ENCODE data around the gene HJURP.

Gene HJURP

DNA sequence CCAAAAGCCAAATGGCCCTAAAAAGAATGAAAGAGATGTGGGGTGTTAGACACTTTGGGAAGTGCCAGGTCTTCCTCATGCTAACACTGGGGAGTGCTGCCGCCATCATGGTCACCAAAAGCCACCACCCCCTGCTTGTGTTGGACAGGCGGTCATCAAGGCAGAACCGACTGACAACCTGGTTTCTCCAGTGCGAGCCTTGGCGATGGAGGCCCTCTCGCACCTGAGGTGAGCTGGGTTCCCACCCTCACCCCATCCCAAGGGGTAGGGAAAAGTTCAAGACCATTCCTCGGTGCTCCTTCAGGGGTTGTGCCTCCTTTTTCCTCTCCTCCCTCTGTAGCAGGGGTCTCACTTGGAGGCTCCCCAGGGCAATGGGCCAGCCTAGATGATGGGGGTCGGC is 42.6 kb downstream of the HJURP start:
- DNase-seq = no peak

DNA sequence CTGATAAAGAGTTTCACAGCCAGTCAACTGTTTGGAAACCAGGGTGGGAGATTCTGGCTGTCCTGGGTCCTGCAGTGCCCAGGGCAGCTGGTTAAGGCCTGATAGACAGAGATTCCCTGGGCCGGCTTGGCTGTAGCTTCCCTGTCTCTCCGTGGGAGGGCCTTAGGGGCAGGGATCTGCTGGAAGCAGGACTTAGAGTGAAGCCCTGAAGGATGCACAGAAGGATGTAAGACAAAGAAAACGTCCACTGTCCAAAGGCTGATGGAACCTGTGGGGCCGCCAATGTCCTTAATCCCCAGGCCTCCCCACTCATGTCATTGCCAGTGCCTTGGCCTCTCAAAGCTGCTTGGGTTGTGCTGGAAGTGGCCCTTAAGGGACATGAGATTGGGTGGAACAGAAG is 43.2 kb downstream of the HJURP start:
- no peak for DNase-seq

DNA sequence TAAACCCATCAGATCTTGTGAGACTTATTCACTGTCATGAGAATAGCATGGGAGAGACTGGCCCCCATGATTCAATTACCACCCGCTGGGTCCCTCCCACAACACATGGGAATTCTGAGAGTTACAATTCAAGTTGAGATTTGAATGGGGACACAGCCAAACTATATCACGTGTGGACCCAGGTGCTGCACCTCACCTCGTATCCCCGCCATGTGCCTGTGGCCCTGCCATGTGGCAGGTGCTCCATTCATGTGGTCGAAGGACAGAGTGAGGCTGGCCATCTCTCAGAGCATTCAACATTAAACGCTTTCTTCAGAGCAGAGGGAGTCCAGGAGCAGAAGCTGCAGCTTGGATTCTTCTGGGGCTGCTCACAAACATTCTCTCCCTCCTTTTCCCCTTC is 44.0 kb downstream of the HJURP start:
- no peak for DNase-seq

DNA sequence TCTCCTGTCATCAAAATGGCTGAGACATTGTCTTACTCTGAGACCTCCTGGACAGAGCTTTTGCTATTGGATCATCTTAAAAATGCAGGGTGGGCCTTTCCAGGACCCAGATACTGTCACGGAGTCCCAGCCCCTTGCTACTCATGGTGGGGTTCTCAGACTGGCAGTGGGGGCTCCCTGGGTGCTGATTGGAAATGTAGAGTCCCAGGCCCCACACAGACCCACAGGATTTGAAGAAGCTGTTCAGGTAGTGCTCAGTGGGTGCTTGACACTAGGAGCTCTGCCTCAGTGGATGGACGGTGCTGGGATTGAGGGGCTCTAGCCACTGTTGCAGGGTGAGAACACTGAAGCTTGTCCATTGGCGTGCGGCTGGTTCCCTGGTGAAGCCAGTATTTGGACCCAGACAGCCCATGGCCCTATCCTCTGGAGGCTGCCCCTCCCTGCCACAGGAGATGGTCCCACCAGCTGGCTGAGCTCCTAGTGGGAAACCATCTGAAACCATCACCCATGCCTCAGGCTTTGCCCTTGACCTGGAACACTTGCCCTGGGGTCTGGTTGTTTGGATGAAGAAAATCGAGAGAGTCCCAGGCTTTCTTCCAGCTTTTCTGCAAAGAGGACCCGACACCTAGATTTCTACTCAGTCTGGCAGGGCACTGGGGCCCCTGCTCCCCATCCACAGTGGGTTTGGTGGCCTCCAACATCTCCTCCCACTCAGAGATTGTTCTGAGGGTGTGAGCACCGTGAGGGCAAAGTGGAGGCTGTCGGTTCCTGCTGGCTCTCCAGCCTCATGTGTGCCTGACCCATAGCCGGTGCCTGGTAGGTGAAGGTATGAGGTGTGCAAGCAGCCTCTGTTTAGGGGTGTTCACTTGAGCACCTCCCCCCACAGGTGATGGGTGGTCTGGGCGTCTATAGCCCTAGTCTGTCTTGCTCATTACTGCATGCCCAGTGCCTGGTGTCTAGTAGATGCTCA is 46.1 kb downstream of the HJURP start:
- no peak for DNase-seq

DNA sequence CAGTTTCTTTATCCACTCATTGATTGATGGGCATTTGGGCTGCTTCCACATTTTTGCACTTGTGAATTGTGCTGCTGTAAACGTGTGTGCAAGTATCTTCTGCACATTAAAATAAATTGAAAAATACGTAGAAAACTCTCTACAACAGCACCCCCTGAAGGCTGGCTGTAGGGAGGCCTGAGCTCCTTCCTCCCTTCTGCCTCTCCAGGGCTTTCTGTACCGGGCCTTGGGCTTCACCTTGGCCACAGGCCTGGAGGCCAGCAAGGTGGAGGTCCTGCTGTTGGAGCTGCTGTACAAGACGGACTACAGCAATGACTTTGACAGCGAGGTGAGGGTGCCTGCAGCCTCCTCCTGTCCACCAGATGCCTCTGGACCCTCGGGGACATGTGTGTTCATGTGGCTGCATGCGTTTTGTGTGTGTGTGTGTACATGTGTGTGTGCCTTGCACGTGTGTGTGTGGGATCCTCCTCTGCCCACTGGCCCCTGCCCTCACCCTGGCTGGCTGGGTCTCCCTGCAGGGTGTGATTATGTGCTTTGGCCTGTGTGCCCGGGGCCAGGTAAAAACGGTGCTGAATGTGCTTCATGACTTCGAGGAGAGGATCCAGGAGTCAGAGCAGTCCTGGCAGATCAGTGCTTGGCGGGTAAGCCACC is 47.0 kb downstream of the HJURP start:
- DNase-seq = no peak

DNA sequence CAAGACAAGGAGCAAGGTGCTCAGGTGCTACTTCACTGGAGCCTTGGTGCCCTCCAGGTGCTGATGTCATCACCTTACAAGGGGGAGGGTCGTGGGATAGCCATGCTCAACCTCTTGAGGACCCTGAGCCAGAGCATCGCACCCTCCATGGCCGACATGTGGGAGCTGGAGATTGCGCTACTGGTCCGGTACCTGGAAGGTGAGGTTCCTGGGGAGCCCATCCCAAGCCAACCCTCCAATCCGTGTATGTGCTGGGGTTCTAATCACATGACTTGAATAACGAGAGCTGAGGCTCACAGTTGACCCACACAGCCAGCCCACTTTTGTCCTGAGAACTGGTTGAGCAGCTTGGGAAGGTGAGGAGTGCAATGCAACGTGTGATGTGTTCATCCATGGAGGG is 50.3 kb downstream of the HJURP start:
- no peak for DNase-seq

DNA sequence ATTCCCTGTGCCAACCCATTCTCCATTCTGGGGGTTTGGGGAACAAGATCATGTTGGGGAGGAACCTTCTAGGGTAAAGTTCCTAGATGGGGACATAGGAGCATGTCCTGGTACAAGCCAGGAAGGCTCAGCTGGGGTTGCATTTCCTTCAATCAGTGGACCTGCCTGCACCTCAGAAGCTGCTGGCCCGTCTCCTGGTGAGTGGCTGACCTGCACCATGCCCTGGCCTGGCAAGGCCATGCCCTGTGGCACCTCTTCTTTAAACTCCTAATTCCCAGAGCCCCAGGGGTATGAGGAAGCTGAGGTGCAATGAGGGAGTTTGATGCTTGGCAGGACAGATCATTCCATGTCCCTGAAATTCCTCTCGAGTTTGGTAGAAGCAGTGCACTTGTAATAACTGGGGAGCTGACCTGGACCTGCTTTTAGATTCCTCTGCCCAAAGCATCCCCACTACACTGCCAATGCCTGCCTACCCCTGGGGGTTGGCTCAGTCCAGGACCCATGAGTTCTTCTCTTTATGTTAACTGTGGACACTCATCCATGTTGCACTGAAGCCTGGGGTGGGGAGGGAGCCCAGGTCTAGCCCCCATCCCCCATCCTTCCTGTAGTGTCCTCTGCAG is 50.9 kb downstream of the HJURP start:
- DNase-seq = no peak

DNA sequence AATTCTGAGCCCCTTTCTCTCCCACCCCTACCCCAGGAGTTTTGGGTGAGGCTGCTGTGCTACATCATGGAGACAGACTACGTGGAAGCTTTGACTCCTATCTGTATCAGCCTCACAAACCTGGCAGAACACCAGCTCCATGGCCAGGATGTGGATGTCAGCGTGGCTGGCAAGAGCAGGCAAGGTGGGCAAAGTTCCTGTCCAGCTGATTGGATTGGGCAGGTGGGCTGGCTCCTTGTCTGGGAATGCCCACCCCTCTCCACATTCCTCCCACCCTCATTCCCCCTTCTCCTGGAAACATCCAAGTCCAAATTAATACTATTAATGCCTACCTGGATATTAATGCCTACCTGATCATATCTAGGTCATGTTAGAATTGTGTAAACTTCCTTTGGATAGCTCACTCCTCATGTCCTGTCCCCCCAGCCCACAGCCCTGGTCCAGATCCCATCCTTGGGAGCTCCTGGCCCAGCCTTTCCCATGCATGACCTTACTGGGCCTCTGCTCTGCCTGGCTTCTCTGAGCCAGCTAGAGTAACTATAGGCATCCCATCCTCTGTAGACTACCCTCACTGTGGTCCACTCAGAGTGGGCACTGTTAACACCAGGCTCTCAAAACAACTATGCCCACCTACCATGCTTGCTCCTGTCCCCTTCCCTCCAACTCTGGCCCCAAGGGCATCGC is 52.1 kb downstream of the HJURP start:
- no peak for DNase-seq

DNA sequence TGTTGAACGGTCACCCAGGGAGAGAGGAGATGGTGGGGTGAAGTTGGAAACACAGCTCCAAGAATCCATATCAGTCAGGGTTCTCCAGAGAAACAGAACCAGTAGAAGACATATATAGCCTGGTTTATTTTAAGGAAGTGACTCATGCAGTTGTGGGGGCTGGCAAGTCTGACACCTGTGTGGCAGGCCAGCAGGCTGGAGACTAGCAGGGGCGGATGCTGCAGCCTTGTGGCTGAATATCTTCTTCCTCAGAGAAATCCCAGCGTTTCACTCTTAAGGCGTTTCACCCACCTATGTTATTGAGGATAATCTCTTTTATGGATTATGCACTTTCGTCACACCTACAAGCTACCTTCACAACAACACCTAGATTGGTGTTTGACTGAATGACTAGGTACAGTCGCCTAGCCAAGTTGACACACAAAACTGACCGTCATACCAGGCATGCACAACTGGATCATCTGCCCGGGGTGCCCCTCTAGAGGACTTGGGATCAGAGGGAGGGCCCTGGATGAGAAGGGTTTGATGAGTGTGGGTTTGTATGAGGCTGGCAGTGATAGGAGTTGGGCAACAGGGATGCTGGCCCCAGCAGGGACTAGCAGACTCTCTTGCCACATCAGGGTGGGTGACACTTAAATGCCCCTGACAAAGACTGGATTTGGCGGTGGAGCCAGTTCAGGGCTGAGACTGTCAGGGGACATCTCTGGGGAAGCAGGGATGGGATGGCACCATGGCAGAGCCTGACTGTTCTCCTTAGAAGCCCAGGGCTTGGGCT is 52.8 kb downstream of the HJURP start:
- no peak for DNase-seq

DNA sequence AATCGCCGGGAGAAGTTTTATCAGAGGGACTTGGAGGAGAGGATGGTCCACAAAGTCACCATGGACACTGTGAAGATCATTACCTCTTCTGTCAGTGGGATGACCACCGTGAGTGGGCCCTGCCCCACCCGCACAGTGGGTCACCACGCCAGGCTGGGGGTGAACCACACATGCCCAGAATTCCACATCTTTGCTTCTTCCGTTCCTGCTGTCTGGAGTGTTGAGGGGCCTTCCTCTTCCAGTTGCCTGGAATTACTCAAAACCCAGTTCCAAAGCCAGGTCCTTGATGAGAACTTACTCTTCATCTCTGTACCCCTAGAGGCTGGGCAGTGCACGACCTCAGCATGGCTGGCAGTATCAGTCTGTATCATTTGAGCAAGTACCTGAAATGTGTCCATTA is 54.1 kb downstream of the HJURP start:
- no peak for DNase-seq

DNA sequence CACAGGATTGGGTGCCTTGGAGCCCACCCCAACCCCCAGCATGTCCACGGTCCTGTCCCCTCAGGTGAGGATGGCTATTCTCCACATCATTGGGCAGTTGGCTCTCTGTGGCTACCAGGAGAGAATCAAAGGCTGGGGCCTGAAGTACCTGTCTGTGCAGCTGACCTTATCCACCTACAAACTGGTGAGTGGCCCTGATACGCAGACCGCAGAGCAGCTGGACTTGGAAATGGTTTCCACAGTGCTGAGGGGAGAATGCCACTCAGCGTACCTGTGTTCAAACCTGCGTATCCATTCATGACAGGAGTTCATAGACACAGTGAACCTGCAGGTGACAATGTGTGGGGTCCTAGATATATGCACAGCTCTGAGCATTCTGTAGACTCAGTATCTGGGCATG is 54.6 kb downstream of the HJURP start:
- no peak for DNase-seq

DNA sequence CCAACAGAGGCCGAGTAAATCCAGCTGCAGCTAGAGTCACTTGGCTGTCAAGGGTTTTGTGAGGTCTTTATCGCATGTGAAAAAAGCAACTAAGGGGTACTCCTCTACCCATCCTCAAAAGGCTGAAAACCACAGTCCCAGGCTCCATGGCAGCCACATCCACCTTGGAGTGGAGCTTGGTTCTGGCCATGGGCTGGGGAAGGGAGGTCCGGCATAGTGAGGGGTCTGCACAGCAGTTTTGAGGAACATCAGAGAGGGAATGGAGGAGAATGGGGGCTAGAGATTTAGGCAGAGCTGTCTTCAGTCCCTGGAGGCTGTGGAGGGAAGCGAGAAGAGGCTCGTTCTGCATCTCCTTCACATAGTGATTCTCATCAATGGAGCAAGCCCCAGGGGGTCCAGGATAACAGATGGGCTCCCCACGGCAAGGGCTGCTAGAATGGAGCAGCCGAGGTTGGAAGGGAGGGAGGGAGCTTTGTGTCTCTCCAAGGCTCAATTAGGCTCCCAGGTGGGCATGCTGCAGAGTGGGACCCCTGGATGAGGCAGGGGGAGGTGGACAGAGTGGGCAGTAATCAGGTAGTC is 55.2 kb downstream of the HJURP start:
- no peak for DNase-seq

DNA sequence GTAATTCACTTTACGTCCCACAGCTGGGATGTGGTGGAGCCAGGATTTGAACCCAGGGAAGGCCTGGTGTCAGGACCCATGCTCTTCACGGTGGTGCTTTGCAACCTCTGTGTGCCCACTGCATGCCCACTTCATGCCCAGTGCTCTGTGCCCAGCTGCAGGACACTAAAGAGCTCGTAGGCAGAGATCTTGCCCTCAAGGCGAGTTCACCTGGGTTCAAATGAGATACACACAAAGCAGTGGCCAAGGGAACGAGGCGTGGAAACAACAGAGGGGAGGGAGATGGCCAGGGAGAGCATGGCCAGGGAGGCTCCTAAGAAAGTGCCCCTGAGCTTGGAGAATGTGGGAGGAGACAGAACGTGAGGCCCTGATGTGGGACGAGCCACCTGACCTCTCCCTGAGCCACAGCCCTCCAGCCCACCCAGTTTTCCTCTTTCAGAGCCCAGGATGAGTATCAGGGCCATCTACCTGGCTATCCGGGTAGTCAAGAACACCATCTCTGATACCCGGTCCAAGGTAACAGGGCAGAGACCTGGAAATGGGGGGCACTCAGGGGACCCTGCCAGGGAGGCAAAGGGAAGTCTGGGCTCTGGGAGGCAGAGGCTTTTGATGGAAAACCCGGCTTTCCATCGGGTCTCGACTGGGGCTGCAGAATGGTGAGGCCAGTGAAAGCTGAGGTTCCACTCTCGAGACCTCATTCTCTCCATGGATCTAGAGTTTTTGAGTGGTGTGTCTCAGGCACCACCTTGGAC is 55.8 kb downstream of the HJURP start:
- DNase-seq = no peak

DNA sequence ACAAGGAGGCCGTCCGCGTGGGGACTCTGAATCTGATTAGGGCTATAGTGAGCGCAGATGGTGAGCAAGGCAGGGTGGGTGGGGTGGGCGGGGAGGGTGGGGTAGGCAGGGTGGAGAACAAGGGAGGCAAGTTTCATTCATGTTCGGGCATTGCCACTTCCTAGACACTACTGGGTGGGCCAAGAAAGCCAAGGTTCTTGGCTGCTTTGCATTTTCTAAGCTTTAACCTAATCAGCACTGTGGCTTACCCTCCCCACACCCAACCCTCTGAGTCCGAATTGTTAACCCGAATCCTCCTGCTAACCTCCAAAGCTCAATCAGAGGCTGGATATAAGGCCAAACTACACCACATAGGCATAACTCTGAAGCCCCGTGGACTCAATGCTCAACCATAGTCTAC is 58.1 kb downstream of the HJURP start:
- DNase-seq = no peak

DNA sequence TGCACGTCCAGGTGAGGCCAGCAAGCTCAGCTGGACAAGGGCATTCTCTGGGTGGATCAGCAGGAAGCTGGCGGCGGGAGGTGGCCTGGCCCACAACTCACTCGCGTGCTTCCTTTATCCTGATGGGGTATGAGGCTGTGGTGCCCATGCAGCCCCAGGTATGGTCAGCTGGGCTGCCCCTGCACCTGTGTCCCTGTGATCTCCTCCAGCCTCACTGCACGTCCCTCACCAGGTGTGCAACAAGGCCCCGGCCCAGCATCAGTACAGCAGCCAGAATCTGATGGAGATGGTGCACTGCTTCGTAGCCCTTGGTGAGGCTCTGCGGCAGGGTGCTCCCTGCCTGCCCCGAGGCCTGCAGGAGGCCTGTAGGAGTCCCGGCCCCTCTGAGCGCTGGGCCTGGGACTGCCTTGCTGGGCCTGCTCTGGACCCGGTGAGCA is 58.6 kb downstream of the HJURP start:
- DNase-seq = no peak

DNA sequence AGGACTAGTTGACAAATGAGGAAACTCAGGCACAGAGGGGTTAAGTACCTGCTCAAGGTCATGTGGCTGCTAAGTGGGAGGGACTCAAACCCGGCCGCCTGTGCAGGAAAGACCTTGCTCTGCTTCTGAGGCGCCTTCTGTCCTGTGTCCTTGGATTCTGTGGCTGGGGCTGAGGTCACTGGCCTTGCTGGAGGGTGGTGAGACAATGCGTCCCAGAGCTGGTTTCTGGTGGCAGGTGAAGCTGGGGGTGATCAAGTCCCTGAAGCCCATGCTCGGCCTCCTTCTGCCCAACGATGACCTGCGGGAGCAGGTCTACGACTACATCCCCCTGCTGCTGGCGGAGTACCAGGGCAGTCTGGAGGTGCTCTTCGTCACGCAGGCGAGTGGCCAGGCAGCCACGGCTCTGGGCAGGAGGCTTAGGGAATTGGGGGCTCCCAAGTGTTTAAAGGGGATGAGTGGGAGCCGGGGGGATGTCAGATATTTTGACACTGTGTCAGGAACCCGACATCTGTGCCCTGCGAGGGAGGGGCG is 60.1 kb downstream of the HJURP start:
- DNase-seq = no peak

DNA sequence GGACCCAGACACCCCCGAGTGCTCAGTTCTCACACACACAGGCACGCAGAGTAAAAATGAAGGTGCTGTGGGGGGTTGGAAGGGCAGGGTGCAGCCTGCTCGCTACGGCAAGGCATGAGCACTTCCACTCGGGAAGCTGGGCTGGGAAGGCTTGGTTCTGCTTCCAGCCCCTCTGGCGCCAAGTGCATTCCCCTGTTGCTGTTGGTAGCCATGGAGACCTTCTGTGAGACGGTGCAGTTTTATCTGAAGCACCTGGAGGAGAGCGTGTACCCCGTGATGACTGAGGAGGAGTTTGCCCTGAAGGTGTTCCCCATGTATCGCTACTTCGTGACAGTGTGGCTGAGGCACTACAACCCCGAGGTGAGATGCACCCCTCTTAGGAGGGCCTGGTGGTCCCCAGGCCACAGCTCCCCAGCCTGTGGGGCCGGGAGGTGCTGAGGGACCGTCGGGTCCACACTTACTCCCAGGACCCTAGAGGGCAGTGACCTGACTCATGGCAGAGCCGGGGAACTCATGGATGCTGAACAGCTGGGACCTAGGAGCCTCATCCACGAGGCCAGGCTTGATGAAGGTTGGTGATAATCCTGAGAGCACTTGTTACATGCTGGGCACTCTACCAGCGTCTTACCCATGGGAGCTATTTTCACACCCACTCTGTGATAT is 60.7 kb downstream of the HJURP start:
- DNase-seq = no peak

DNA sequence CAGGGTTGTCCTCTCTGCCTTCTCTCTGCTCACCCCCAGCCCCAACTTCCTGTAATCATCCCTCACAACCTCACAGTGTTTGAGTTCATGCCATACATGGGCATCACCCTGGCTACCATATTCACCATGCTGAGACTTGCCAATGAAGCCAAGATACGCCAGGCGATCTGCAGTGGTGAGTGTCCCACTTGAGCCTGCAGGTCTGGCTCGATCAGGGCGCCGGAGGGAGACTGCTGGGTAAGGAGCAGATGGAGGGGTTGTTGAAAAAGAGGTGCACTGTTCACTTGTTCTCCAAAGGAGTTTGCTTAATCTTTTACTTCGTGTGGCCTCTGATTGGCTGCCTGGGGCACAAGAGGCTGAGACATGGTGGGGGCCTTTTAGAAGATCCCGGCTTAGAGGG is 61.6 kb downstream of the HJURP start:
- no peak for DNase-seq

DNA sequence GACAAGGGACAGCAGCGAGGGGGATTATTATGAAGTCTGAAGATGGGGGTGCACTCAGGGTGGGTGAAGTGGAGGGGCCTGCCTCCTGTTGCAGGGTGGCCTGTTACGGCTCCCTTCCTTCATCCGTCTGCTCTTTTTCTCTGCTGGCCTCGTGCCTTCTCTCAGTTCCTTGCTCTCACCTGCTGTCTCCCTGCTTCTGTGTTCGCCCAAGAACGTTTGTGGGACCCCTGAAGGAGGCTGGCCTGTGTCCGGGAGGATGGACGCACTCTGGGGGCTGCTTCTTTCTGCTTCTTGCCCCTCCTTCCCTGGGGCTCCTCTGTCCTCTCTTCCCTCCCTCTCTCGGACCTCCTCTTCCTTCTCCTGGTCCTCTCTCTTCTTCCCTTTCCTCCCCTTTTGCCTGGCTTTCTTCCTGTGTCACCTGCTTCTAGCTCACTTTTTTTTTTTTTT is 62.4 kb downstream of the HJURP start:
- DNase-seq = no peak

DNA sequence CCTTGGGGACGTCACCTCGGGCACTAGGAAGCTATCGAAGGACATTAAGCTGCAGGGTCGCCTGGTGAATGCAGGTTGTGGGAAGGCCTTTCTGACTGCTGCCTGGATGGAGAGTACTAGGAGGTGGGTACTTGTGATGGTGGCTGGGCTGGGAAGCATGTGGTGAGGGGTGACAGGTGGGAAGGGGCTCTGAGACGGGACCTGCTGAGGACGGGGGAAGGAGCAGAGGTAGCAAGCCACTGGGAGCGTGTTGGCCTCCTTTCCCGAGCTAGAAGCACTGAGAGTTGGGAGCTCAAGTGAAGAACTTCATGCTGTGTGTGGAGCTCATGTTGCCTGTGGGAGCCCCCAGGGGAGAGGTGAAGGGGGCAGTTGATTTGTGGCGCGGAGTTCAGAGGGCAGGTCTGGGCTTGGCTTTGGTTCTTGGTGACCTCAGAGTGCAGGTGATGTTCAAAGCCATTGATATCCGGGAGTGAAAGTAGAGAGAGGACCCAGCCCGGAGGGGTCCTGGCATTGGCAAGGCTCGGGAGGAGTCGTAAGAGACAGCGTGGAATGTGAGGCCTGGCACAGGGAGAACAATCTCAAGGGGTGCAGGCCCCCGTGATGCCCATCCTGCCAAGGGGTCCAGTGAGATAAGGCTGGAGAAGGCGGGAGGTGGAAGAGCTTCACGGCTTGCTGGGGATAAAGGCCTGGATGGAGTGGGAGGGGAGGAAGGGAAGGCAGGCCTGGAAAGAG is 63.0 kb downstream of the HJURP start:
- DNase-seq = no peak

All from NCI-H510A (cell line).